H1 (cell line): ENCODE measurements around the gene S1PR1. TPM values are rescaled to one million over a fixed set of nuclear protein-coding genes. Genes with fewer than 3 reads are reported as not detected.

Experiments used
- CTCF ChIA-PET: fragments of 300-600 bp; sonication (Branson Sonifier 250); formaldehyde crosslinking; loops from one replicate; lab custom pipeline; 2021; ENCODE audit not compliant: partially characterized antibody; lab: Charles Lee
- POLR2A ChIA-PET: fragments of 300-600 bp; sonication (Branson Sonifier 250); formaldehyde crosslinking; loops from one replicate; lab custom pipeline; 2021; ENCODE audit warnings: inconsistent platforms; ENCODE audit not compliant: partially characterized antibody; lab: Charles Lee
- DNase-seq, 2 experiments: peaks; one replicate each; pipeline versions ENCODE4 v3.0.0 to v3.0.0-alpha.2; 2010 to 2022; ENCODE audit warnings: low spot score in 2 of 2, low read depth in 1 of 2, mixed read lengths in 1 of 2
- FAIRE-seq: peaks from 2 replicates; lab custom pipeline; 2011; peaks lifted over from hg19 to GRCh38; lab: Jason Lieb, UNC
- H2AFZ ChIP-seq: 2 replicates; pipeline ENCODE4 v1.8.1; 2012; ENCODE audit warnings: low read length, inconsistent platforms
- H2AK5ac ChIP-seq: 2 replicates; pipeline ENCODE4 v1.6.1; 2013; ENCODE audit warnings: low read depth, low read length
- H2BK120ac ChIP-seq: replicated peaks from 2 replicates; pipeline ENCODE3; 2013; ENCODE audit warnings: low read depth, low read length, inconsistent platforms
- H2BK12ac ChIP-seq: 2 replicates; pipeline ENCODE4 v1.6.1; 2013; ENCODE audit warnings: low read depth, low read length
- H2BK15ac ChIP-seq: 2 replicates; pipeline ENCODE4 v1.6.1; 2013; ENCODE audit warnings: low read length
- H2BK20ac ChIP-seq: 2 replicates; pipeline ENCODE4 v1.6.1; 2013; ENCODE audit warnings: low read length
- H2BK5ac ChIP-seq: 2 replicates; pipeline ENCODE4 v1.6.1; 2013; ENCODE audit warnings: low read depth, low read length
- H3K14ac ChIP-seq: 2 replicates; pipeline ENCODE4 v1.6.1; 2013; ENCODE audit warnings: inconsistent platforms; ENCODE audit not compliant: insufficient read length
- H3K18ac ChIP-seq: 2 replicates; pipeline ENCODE4 v1.6.1; 2013; ENCODE audit warnings: low read length; ENCODE audit errors: extremely low read depth
- H3K23ac ChIP-seq: 2 replicates; pipeline ENCODE4 v1.6.1; 2013; ENCODE audit warnings: inconsistent platforms; ENCODE audit not compliant: insufficient read length
- H3K23me2 ChIP-seq: 2 replicates; pipeline ENCODE4 v1.6.1; 2013; ENCODE audit warnings: low read depth, low read length
- H3K27ac ChIP-seq: 2 replicates; pipeline ENCODE4 v1.6.1; 2011; ENCODE audit warnings: low read depth, low read length, inconsistent platforms
- H3K27me3 ChIP-seq, 4 experiments: replicated peaks in 1 of 4; 1 replicate in 1 of 4; 2 replicates in 3 of 4; pipeline versions ENCODE4 v1.6.1 to v1.8.1; 2011 to 2013; ENCODE audit warnings: low read length in 3 of 4, mild to moderate bottlenecking in 3 of 4, inconsistent platforms in 2 of 4, mixed read lengths in 2 of 4, moderate library complexity in 1 of 4; ENCODE audit not compliant: control insufficient read depth in 3 of 4, insufficient read depth in 3 of 4; ENCODE audit errors: extremely low read depth in 1 of 4
- H3K36me3 ChIP-seq, 4 experiments: 2 replicates each; pipeline versions ENCODE4 v1.6.1 to v1.8.1; 2011 to 2013; ENCODE audit warnings: mild to moderate bottlenecking in 4 of 4, low read length in 3 of 4, moderate library complexity in 2 of 4, control low read depth in 1 of 4, inconsistent platforms in 1 of 4; ENCODE audit not compliant: insufficient read depth in 4 of 4, control insufficient read depth in 2 of 4
- H3K4ac ChIP-seq: replicated peaks from 2 replicates; pipeline ENCODE3; 2013; ENCODE audit warnings: low read length, low read depth, mixed read lengths, inconsistent platforms; ENCODE audit not compliant: insufficient read length
- H3K4me1 ChIP-seq, 4 experiments: replicated peaks in 1 of 4; 1 replicate in 1 of 4; 2 replicates in 3 of 4; pipeline versions ENCODE4 v1.6.1 to v1.8.1; 2011 to 2013; ENCODE audit warnings: low read length in 3 of 4, inconsistent platforms in 2 of 4, mixed read lengths in 1 of 4; ENCODE audit not compliant: insufficient read depth in 4 of 4, control insufficient read depth in 3 of 4
- H3K4me2 ChIP-seq, 2 experiments: 2 replicates each; pipeline versions ENCODE4 v1.6.1 to v1.8.1; 2011 to 2013; ENCODE audit warnings: low read depth in 2 of 2, low read length in 2 of 2, control low read depth in 1 of 2, inconsistent platforms in 1 of 2, mild to moderate bottlenecking in 1 of 2; ENCODE audit not compliant: insufficient read depth in 1 of 2
- H3K4me3 ChIP-seq, 4 experiments: fragments of 200-600, 300-600 bp in 1 of 4; sonication (generic), shearing (Covaris generic), sonication (Bioruptor Twin) in 1 of 4; 2 replicates each; pipeline versions ENCODE4 v1.5.1 to v1.8.1; 2011 to 2016; ENCODE audit warnings: low read length in 4 of 4, low read depth in 3 of 4, control low read depth in 2 of 4, inconsistent platforms in 2 of 4, mild to moderate bottlenecking in 2 of 4, mixed read lengths in 1 of 4, moderate library complexity in 1 of 4; ENCODE audit not compliant: insufficient read depth in 2 of 4; ENCODE audit errors: extremely low read depth in 1 of 4
- H3K56ac ChIP-seq: replicated peaks from 2 replicates; pipeline ENCODE3; 2013; ENCODE audit warnings: low read depth, mild to moderate bottlenecking, mixed read lengths, low read length, inconsistent platforms; ENCODE audit not compliant: insufficient read length
- H3K79me1 ChIP-seq: 2 replicates; pipeline ENCODE4 v1.6.1; 2013; ENCODE audit warnings: low read depth, low read length, control low read depth
- H3K79me2 ChIP-seq, 2 experiments: 2 replicates each; pipeline versions ENCODE4 v1.6.1 to v1.8.1; 2012 to 2013; ENCODE audit warnings: low read length in 2 of 2, mild to moderate bottlenecking in 2 of 2, inconsistent platforms in 1 of 2; ENCODE audit not compliant: insufficient read depth in 2 of 2, control insufficient read depth in 1 of 2
- H3K9ac ChIP-seq, 4 experiments: replicated peaks in 1 of 4; 1 replicate in 1 of 4; 2 replicates in 3 of 4; pipeline versions ENCODE4 v1.6.1 to v1.8.1; 2011 to 2013; ENCODE audit warnings: low read depth in 3 of 4, low read length in 3 of 4, control low read depth in 2 of 4, mild to moderate bottlenecking in 2 of 4, moderate library complexity in 2 of 4, inconsistent platforms in 1 of 4; ENCODE audit errors: extremely low read depth in 1 of 4
- H3K9me3 ChIP-seq, 2 experiments: 2 replicates each; pipeline versions ENCODE4 v1.6.1 to v1.8.1; 2012 to 2013; ENCODE audit warnings: mild to moderate bottlenecking in 2 of 2, moderate library complexity in 2 of 2, control low read depth in 1 of 2, inconsistent platforms in 1 of 2, low read depth in 1 of 2, low read length in 1 of 2, mixed read lengths in 1 of 2; ENCODE audit not compliant: insufficient read depth in 2 of 2
- H4K20me1 ChIP-seq, 2 experiments: replicated peaks in 1 of 2; 2 replicates each; pipeline versions ENCODE3 to v1.8.1; 2011 to 2013; ENCODE audit warnings: inconsistent platforms in 2 of 2, low read length in 2 of 2, mild to moderate bottlenecking in 1 of 2; ENCODE audit not compliant: insufficient read depth in 2 of 2, control insufficient read depth in 1 of 2
- H4K5ac ChIP-seq: 2 replicates; pipeline ENCODE4 v1.6.1; 2013; ENCODE audit warnings: low read length, low read depth, mixed read lengths, inconsistent platforms; ENCODE audit not compliant: insufficient read length
- H4K8ac ChIP-seq: 2 replicates; pipeline ENCODE4 v1.8.0; 2013; ENCODE audit warnings: mild to moderate bottlenecking, moderate library complexity, low read length, inconsistent platforms; ENCODE audit not compliant: insufficient read depth; ENCODE audit errors: extremely low read depth
- H4K91ac ChIP-seq: replicated peaks from 2 replicates; pipeline ENCODE3; 2013; ENCODE audit warnings: low read length, mixed read lengths, inconsistent platforms; ENCODE audit not compliant: insufficient read length
- ASH2L ChIP-seq: fragments of 200-600, 300-600 bp; sonication (generic); IDR thresholded peaks from one replicate; pipeline ENCODE4 v1.7.1; 2017; ENCODE audit warnings: low read length
- CHD1 ChIP-seq: IDR thresholded peaks from 2 replicates; pipeline ENCODE4 v1.6.1; 2012; ENCODE audit warnings: low read depth, low read length, improper control_type of control experiment
- EZH2 ChIP-seq: fragments of 200-600 bp; sonication (generic); IDR thresholded peaks from 2 replicates; pipeline ENCODE4 v1.7.1; 2012; ENCODE audit warnings: low read depth, mild to moderate bottlenecking, moderate library complexity, low read length, inconsistent platforms; ENCODE audit not compliant: severe bottlenecking
- KDM1A ChIP-seq: fragments of 200-600, 300-600 bp; sonication (generic); IDR thresholded peaks from 2 replicates; pipeline ENCODE4 v1.7.1; 2016; ENCODE audit warnings: mild to moderate bottlenecking, low read length, borderline replicate concordance
- KDM4A ChIP-seq: IDR thresholded peaks from one replicate; pipeline ENCODE4 v1.7.1; 2012; ENCODE audit warnings: low read depth, mild to moderate bottlenecking, moderate library complexity, low read length, inconsistent platforms; ENCODE audit not compliant: severe bottlenecking
- MAX ChIP-seq: IDR thresholded peaks from 2 replicates; pipeline ENCODE4 v1.6.1; 2012; ENCODE audit warnings: inconsistent platforms
- SAP30 ChIP-seq: fragments of 300-600 bp; sonication (generic); IDR thresholded peaks from 2 replicates; pipeline ENCODE4 v1.7.1; 2012; ENCODE audit warnings: low read length, moderate library complexity, mild to moderate bottlenecking, inconsistent platforms; ENCODE audit not compliant: insufficient read depth, insufficient replicate concordance
- TAF1 ChIP-seq: IDR thresholded peaks from 2 replicates; pipeline ENCODE4 v1.6.1; 2011; ENCODE audit warnings: mild to moderate bottlenecking, low read depth, low read length
- WGBS, 2 experiments: shearing (Covaris generic) in 1 of 2; methylation state at CpG; one replicate each; pipeline versions ENCODE4 v1.1.6 to v1.1.7; 2013 to 2015; ENCODE audit warnings: low lambda C conversion rate in 2 of 2, mixed read lengths in 2 of 2, inconsistent platforms in 1 of 2, low coverage in 1 of 2, missing lambda C conversion rate in 1 of 2; ENCODE audit not compliant: insufficient replicate concordance in 2 of 2, insufficient coverage in 1 of 2, insufficient read length in 1 of 2; ENCODE audit errors: extremely low coverage in 1 of 2, missing lambda C conversion rate in 1 of 2; 5-methylcytosine and 5-hydroxymethylcytosine counted together
- polyA plus RNA-seq, 7 experiments: library from polyadenylated mRNA; depleted of rRNA in 3 of 7; stranded (reverse) in 5 of 7; unstranded in 2 of 7; fragments of >200 nt in 5 of 7; fragments of 200-250 nt in 2 of 7; gene quantifications; 1 replicate in 5 of 7; 2 replicates in 1 of 7; 4 replicates in 1 of 7; pipeline versions ENCODE4 v1.2.1 to v1.2.3, GENCODE V29; 2011 to 2013; ENCODE audit warnings: missing spikeins in 2 of 7, mixed read lengths in 2 of 7
- total RNA-seq: library from RNA; stranded (reverse); fragmentation: NEBNext Ultra II Directional; extraction: Animal tissue kit (Norgen Biotek cat#: 25700); gene quantifications from 2 replicates; pipeline ENCODE4 v1.2.1, GENCODE V29; 2021
- TF ChIP-seq, protein P1 (sequence below): IDR thresholded peaks from 2 replicates; pipeline ENCODE4 v1.6.1; 2012; ENCODE audit warnings: inconsistent platforms

Gene S1PR1
- total and polyA plus RNA-seq, 2 of the 8 experiments (the other 6 are each of a cell fraction or from before 2014, with no cell fraction given) = 3.5 to 5.5 TPM

GRCh38 chr1:101235696-101236515, 913 bp upstream of the S1PR1 start:
- Histone ChIP-seq H3K23me2 (peaks cover 18% of the 10 kb centered on the region), H3K18ac (peak overlapping the region; percentile 80), H3K27ac (no peak overlapping the region), H3K9ac (peak overlapping the region in 2 of 4 experiments; percentile 38 to 42; a peak in 2 of 7 replicates), H3K27me3 (peaks cover 0 to 27% (median 13%) of the 10 kb centered on the region in 4 experiments; a peak in 5 of 7 replicates), H3K79me2 (no peaks in the 10 kb centered on the region), H2BK12ac (peak overlapping the region; percentile 84; the same call in 1 of the 2 replicates), H2AK5ac (no peak overlapping the region), H3K4ac (peak overlapping the region; percentile 25), H2AFZ (peak overlapping the region; percentile 97), H3K9me3 (no peaks in the 10 kb centered on the region), H3K4me3 (peak overlapping the region; percentile 73 to 81 (median 76)), H4K5ac (peak overlapping the region; percentile 65), H4K20me1 (no peaks in the 10 kb centered on the region), H4K91ac (peak overlapping the region; percentile 29), H3K56ac (no peak overlapping the region), H3K14ac (no peak overlapping the region), H3K4me2 (peak overlapping the region; percentile 89 to 96), H2BK15ac (no peak overlapping the region), H2BK120ac (no peak overlapping the region), H2BK5ac (no peak overlapping the region), H4K8ac (peak overlapping the region; percentile 63; the same call in 1 of the 2 replicates), H3K36me3 (peaks cover 0 to 2% (median 0%) of the 10 kb centered on the region in 4 experiments; a peak in 1 of 8 replicates), H3K23ac (no peak overlapping the region), H2BK20ac (no peak overlapping the region), H3K4me1 (peaks cover 0 to 10% (median 6%) of the 10 kb centered on the region in 4 experiments; a peak in 5 of 7 replicates), H3K79me1 (no peaks in the 10 kb centered on the region)
- 2% methylated on average over 41 of the region's 43 CpGs; no CpG with 5 or more reads in 1 of the 2 experiments for WGBS, 2 experiments
- FAIRE-seq (no peak), DNase-seq (peak in 1 of 2 experiments; percentile 71)
- CTCF ChIA-PET = interaction anchor here (0.8 to 5.0 kb wide), 6 partner anchors 10 to 109 kb away, joined by 3 to 41 read pairs (median 4); no protein-coding TSS in a partner anchor
- POLR2A ChIA-PET = interaction anchor here (0.6 to 1.2 kb wide), 3 partner anchors 18 to 774 kb away, joined by 3 to 4 read pairs (median 3); no protein-coding TSS in a partner anchor
- TF ChIP-seq ASH2L = no peak
- peak; percentile 87 for TF ChIP-seq MAX
- TF ChIP-seq KDM1A = no peak
- peak; percentile 44 for TF ChIP-seq EZH2
- TF ChIP-seq KDM4A = peak; percentile 15
- TF ChIP-seq CHD1 = no peak
- peak; percentile 31 for TF ChIP-seq SAP30
- TF ChIP-seq TAF1 = 0 out of 2 replicates have a peak, but pooled peaks have one; percentile 44
- TF ChIP-seq, protein P1, sequence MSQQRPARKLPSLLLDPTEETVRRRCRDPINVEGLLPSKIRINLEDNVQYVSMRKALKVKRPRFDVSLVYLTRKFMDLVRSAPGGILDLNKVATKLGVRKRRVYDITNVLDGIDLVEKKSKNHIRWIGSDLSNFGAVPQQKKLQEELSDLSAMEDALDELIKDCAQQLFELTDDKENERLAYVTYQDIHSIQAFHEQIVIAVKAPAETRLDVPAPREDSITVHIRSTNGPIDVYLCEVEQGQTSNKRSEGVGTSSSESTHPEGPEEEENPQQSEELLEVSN = peak; percentile 65
